ENCODE results near the gene ENOX2.

GRCh38 chrX:130828641-130829040, 74.4 kb downstream of the ENOX2 start:
- TF ChIP-seq CTCF (conservative IDR thresholded peaks at IDR 0.05 in 1 of 2, IDR thresholded peaks at IDR 0.05 in 1 of 2; ENCODE audit: low read depth in 1 of 2, low read length in 2 of 2) = no peak
- TF ChIP-seq EZH2 (IDR thresholded peaks at IDR 0.05; ENCODE audit: low read length, missing control alignments) = no peak

All from fibroblast of lung (primary cell).